Measurements from ENCODE around the gene CASD1.

GRCh38 chr7:94584113-94584512 is 74.5 kb downstream of the CASD1 start:
- TF ChIP-seq MXI1 (IDR thresholded peaks at IDR 0.05; ENCODE audit: borderline replicate concordance, low read depth, low read length): no peak
- TF ChIP-seq RFX5 (IDR thresholded peaks at IDR 0.05; ENCODE audit: low read depth, low read length): no peak
- TF ChIP-seq, protein P1, sequence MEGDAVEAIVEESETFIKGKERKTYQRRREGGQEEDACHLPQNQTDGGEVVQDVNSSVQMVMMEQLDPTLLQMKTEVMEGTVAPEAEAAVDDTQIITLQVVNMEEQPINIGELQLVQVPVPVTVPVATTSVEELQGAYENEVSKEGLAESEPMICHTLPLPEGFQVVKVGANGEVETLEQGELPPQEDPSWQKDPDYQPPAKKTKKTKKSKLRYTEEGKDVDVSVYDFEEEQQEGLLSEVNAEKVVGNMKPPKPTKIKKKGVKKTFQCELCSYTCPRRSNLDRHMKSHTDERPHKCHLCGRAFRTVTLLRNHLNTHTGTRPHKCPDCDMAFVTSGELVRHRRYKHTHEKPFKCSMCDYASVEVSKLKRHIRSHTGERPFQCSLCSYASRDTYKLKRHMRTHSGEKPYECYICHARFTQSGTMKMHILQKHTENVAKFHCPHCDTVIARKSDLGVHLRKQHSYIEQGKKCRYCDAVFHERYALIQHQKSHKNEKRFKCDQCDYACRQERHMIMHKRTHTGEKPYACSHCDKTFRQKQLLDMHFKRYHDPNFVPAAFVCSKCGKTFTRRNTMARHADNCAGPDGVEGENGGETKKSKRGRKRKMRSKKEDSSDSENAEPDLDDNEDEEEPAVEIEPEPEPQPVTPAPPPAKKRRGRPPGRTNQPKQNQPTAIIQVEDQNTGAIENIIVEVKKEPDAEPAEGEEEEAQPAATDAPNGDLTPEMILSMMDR (conservative IDR thresholded peaks at IDR 0.05; ENCODE audit: low read depth, low read length): no peak
- TF ChIP-seq FOS (IDR thresholded peaks at IDR 0.05; ENCODE audit: low read depth, low read length): no peak
- TF ChIP-seq SMC3 (IDR thresholded peaks at IDR 0.05; ENCODE audit: low read depth, low read length): no peak
